ENCODE data around the gene CSAD.
"Not testable (repeated sequence)": the region's sequence is repeated elsewhere in the genome, so short reads cannot be mapped to it uniquely, and the experiment has no call there.

The CSAD gene

DNA sequence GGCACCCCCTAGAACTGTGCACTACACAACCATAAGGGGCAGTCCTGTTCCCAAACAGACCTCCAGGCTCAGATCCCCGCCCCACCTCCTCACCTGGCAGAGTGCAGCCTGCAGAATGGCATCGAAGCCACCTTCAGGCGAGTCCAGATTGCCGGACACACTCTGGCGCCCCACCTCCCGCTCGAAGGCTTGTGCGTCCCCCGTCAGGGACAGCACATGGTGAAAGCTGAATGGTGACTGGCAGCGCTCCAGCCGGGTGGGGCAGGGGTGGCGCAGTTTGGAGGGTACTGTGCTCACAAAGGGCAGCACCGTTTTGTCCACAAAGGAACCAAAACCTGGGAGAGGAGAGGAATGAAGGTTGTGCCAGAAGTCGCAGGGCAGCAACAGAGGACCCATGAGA, 15.8 kb upstream of the CSAD start:
- DNase-seq = no peak

DNA sequence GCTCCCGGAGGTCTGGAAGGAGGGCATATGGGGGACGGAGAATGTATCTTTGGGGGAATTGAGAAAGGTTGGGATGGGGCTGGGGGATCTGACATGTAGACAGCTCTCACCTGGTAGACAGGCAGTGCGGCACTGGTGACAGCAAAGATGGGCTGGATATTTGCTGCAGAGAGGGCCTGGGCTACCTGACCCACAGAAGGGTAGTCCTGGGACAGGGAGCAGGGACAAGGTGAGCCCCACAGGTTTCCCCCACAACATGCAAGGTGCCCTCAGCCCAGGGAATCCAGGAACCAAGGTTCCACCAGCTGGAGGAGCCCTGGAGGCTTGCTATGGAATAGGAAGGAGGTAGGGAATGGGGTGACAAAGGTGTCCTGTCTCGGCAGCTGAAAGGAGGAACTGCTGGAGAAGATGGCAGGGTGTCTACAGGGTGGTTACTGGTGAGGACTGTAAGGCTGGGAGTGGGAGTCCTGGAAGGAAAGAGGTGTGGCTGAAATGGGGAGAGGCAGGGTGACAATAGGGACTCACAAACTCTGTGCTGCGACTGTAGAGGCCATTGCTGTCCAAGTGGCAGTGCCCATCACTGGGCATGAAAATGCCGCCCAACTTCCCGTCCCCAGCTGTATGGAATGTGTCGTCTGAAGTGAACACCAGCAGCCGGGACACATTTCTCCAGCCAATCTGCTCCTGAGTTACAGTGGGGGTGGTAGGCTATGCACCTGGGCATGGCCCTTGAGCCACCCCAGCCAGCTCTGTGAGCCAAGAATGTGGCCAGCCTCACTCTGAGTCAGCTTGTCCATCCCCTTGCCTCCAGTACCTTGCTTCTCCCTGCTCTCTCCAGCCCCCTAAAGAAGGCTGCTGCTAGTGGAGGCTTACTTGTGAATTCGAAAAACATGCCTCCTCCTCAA, 15.0 kb upstream of the CSAD start:
- no peak for DNase-seq

DNA sequence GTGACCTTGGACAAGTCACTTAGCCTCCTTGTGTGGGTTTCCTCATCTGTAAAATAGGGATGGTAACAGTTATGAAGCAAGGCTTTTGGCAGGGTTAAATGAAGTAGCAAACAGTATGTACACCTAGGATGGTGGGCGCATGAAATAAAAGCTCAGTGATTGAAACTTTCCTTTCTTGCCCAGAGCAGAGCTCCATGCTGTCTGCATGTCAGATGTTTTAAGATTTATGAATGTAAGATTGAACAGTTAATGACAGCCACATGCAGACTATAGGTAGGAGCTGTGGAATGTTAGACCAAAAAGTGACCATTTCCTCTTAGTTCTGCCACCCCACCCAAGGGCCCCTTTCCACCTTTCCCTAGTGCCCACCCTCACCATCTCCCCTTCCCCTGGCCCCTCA, 14.2 kb upstream of the CSAD start:
- DNase-seq = no peak

DNA sequence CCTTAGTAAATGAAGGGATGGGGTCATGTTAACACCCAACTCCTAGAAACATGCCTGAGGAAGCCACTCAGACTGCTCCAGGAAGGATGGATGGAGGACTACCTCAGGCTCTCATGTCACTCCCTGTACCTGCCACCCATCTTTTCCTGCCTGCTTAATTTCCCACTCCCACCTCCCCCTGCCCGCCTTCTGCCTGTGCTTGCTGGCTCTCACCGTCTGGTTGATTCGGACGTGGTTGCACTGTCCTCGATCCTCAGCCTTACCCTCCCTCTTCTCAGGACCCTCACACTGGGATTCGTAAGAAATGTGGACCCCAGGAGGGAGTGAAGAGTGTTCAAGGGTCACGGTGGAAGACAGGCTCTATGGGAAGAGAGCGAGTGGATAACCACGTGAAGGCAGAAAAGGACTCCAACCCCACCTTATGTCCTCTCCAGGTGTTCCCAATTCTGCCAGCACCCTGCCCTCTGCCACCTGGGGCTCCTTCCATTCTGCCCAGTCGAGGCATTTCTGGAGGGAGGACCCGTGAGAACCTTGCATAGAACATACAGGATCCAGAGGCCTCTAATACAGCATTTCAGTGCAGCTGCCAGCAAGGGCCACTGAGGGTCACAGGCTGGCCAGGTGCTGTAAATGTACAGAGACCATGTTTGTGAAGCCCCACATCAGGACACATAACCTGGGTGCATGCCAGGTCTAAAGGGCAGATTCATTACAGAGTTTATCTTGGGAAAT, 13.4 kb upstream of the CSAD start:
- DNase-seq = no peak

DNA sequence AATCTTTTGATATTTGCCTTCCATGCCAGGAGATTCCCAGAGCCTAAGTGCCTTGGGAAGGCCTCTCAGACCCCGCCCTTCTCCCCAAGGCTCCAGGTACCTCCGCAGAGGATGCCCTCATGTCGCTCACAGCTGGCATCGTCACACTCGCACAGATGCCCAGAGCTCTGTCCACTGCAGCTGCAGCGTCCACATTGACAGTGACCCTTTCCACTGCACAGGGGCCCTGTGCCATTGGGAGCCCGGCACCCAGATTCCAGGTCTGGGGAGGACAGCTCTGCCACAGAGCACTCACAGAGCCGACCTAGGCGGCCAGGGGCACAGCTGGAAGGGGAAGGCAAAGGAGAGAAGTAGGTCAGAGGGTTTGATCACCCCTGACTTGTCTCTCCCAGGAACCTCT, 12.3 kb upstream of the CSAD start:
- no peak for DNase-seq

DNA sequence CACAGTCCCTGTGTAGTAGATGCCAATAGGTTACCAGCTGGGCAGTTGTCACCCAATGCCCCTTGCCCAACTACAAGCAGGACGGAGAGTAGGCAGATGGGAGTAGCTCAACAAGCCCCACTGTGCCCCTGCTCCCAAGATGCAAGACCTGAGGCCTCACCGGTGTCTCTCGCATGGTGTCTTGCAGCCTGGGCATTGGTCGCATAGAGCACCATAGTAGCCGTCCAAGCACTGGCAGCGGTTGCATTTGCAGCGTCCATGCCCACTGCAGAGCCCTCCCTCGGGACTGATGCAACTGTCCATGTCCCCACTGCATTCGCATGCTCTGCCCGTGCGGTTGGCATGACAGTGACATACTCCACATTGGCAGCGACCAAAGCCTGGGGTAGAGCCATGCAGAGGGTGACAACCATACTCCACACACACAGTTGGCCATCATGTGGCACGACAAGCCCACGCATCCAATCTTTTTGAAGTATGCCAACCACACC, 11.9 kb upstream of the CSAD start:
- DNase-seq = no peak

DNA sequence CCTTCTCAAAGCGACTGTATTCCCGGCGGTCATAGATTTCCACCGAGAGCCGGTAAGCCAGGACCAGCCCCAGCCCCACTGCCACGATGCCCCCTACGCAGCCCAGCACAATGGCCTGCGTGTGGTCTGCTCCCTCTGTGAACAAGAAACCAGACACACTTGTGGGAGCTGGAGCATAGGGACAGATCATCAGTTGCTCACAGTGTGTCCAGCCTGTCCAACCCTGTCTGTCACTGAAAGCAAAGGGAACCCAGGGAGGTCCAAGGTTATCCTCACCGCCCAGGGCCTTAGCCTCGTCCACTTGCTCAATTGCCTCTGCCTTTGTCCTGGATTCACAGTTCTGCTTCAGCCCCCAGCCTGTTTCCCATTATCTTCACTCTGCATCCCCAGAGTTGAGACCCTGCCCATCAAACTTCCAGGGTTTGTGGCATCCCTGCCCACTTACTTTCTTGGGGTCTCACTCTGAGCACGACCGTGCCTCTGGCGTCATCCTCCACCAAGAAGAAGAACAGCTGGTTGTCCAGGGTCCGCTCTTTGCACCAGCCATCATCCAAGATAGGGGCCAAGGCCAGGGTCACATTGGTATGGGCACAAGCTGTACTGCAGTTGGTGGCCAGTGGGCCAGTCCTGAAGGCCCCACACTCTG, 11.3 kb upstream of the CSAD start:
- no peak for DNase-seq

DNA sequence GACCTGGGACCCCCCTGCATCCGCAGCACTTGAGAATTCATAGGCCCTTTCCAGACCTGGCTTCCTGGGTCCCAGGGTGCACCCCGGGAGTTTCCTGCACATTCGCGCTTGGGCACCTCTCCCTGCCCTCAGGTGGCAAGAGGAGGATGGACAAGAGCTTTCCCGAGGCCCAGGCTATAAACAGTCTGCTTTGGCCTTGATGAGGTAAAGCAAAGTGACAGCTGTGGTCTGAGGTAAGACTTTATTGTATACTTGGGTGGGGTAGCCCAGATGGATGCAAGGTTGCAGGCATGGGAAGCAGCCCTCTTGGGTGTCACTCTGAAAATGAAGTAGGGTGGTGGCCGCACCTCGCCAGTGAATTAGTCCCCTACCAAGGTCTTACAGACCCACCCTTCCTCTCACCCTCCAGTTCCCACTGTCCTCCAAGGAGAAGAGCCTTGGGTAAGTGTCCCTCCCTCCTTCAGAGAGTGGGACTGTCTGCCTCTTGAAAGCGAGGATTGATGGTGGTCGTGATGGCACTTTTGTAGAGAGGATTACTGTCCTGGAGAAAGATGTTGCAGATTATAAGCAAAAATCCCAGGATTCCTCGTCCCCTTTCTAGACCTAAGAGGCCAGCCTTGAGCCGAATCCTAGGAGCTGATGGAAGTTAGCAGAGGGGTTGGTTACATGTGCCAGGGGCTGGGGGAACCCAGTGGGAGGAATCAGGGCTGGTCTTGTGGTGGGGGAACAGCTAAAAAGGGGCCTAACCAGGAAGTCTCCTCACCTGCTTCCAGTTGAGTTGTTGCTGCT, 10.6 kb upstream of the CSAD start:
- no peak for DNase-seq

DNA sequence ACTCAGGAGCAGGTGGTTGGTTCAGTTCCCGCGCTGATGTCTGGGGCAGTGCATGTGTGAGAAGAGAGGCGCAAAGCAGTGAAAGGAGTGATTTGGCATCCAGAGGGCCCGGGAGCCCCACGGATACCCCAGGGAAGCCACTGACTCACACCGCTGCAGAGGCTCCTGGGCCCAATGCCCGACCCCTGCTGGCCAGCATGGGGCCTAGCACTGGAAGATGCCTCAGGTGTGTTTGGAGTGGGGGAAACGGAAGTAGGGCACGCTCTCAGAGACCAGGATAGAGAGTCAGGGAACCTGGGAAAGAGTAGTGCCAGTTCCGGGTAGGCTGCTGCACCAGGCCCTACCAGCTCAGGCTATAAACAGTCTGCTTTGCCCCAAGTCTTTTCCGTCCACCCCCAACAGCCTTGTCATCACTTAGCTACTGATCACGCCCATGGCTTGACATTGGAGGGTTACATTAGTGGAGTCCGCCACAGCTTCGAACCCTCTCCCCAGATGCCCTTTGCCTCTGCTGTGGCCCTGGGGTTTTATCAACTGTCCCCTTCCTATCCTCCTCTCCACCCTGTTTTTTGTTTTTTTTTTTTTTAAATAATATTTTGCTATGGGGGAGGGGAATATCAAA, 9.5 kb upstream of the CSAD start:
- DNase-seq = no peak

DNA sequence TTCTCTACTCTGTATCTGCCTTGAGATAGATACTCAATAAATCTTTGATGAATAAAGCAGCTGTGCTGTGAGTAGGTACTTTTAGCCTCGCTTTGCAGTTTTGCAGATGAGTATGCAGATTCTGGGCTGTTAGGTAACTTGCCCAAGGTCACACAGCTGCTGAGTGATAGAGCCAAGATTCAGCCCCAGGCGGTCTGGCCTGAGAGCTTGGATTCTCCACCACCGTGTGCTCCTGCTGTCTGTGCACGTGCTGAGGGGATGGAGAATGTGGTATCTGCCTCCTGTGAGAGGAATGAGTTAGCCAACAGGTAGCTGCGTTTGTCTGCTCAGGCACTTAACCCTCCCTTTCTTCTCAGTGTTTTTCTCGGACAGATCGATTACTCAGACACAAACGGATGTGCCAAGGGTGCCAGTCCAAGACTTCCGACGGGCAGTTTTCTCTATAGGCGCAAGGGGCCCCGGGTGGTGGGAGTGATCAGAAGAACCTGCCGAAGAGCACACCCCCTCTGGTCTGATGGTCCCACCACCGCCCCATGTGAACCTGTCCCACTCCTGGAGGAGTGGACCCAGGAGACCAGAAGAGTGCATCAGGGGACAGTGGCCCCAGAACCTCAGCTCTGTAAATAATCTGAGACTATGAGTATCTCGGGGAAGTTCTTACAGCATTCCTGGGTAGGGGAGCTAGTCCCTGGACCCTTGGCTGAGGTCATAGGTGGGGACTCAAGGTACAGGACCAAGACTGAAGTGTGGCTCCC, 6.6 kb upstream of the CSAD start:
- no peak for DNase-seq

DNA sequence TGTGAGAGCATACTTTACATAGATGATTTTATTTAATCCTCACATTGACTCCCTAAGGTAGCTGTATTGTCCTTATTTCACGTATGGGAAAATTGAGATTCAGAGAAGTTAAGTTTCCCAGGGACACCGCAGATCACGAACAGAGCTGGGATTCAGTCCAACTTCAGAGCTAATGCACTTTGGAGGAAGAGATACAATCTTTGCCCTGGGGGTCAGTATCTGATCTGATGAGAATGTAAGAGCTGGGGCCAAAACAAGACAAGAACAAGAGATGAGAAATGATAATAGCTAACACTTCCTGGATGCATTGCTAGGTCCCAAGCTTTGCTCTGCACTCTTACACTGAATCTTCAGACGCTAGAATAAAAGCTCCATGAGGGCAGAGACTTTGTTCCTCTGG, 6.0 kb upstream of the CSAD start:
- DNase-seq = no peak

DNA sequence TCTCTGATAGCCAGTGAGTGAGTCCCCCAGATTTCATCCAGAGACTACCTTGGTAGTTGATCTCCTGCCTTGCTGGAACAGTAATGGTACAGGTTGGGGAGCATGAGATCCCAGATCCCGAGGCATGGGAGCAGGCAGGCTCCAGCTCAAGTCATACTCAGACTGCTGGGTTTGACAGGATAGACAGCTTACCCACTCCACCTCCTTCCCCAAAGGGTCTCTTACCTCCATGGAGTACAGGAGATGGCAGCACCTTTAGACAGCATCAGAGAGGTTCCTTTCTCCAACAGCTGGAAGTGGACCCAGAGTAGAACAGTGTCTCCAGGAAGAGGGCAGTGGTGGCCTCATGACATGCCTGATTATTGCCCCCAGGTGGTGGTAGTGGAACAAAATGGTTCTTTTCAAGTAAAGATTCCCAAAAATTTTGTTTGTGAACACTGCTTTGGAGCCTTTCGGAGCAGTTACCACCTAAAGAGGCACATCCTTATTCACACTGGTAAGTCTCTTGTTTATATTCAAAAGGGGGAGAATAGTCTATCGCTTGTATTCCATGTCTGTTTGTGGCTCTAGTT, 4.9 kb upstream of the CSAD start:
- no peak for DNase-seq

DNA sequence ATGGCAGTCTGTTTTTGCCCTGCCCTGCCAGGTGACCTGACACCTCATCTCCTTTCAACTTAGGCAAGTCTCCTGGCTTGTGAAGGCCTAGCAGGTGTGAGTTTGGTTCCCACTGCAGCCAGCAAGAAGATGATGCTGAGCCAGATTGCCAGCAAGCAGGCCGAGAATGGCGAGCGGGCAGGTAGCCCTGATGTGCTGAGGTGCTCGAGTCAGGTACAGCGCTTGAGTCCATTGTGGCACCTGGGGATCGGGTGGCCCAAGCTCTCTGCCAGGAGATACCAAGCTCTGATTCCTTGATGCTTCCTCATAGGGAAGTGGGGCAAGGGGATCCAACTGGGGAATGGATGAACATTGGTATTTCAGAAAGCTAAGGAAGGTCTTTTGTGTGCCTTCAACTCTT, 4.1 kb upstream of the CSAD start:
- no peak for DNase-seq

DNA sequence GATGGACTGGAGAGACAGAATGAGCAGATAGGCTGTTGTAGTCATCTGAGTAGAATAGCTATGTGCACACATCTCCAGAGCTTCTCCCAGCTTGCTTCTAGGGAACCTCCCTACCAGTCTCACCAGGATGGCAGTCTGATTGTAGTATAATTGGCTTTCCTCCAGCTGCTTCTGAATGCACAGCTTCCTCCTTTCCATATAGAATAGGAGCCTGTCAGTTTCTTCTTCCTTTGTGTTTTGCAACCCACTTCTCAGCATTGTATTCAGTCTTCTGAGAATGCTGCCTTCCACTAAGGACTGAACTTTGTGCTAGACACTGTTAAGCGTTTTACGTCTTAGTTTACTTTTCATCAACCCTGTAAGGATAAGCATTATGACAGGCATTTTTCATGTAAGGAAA, 2.2 kb upstream of the CSAD start:
- peak; percentile 71 to 76 for DNase-seq

DNA sequence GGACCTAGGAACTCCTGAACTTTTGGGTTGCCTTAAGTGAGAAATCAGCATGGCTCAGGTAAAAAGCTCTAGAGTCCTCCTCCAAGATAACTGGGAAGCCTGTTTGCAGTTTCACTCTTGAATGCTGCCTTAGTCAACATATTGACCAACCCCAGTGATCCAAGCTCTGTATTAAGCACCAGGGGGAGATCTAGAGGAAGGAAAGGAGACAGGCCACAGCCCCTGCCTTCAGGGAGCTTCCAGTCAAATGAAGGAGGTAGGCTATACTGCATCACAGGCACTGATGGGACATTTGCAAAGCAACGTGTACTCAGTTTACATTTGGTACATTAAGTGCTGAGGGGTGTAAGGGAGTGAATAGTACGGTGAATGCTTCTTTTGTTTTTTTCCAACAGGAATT, 1.2 kb upstream of the CSAD start:
- DNase-seq = no peak

DNA sequence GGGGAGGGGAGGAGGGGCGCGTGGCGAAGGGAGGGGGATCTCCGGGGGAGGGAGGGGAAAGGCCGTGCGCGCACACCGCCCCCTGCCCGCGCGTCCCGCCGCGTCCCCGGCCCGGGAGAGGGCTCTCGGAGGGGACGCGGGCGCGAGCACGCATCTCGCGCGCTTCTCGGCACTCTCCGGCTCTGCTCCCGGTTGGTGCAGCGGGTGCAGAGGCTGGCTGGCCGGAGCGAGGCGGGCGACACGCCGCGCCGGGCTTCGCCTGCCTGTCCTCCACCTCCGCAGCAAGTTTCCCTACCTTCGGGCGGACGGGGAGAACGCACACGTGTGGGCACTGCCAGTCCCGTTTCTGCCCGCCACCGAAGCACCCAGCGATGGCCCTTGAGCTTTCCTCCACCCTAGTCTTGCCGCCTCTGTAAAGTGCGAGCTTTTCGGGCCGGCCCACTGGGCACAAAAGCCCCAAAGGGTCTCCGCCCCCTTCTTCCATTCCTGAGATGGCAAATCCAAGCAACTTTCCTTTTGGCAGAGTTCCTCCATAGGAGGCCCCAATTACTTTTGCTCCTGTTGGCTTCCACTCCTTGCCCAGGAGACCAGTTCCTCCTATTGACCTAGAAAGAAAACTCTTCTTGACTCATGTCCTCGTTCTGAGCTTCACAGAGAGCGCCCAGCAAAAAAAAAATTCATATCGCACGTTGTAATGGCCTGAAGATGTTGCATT, 363 bp upstream of the CSAD start:
- DNase-seq = peak; percentile 33 to 50

DNA sequence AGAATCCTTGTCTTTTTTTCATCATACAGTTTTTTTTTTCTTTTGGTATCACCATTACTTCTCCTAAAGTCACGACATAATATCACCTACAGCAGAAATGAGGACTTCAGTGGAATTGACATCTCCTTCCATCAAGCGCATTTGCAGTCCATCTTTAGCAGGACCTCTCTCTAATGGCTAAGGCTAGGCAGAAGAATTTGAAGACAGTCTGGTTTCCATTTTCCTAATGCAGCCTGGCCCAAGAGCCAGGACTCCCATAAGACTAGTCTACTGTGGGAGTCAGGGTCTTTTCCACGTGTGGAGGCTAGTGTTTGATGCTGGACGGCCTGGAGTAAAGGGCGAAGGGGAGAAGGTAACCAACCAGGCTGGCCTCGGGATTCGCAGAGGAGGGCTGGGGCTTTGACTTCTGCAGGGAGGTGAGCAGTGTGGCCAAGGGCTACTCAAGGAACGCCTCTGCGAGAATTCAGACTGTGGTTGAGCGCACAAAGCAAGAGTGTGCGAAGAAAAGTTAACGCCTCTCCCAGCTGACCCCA, 972 bp downstream of the CSAD start:
- DNase-seq = peak in 1 of 2 donors; percentile 29

DNA sequence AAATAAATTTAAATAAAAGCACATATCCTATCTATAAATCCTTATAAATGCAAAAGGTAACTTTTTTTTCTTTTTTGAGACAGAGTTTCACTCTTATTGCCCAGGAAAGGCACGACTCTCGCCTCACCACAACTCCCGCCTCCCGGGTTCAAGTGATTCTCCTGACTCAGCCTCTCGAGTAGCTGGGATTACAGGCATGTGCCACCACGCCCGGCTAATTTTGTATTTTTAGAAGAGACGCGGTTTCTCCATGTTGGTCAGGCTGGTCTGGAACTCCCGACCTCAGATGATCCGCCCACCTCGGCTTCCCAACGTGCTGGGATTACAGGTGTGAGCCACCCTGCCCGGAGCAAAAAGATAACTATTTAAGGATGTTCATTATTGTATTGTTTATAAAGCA, 1.9 kb downstream of the CSAD start:
- not testable (repeated sequence) for DNase-seq

DNA sequence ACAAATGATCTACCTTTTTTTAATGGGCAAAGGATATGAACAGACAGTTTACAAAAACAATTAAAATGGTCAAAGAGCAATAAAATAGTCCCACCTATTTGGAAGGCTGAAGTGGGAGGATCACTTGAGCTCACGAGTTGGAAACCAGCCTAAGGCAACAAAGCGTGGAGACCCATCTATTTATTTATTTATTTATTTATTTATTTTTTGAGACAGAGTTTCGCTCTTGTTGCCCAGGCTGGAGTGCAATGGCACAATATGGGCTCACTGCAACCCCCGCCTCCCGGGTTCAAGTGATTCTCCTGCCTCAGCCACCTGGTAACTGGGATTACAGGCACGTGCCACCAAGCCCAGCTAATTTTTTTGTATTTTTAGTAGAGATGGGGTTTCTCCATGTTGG, 3.3 kb downstream of the CSAD start:
- DNase-seq = not testable (repeated sequence)

DNA sequence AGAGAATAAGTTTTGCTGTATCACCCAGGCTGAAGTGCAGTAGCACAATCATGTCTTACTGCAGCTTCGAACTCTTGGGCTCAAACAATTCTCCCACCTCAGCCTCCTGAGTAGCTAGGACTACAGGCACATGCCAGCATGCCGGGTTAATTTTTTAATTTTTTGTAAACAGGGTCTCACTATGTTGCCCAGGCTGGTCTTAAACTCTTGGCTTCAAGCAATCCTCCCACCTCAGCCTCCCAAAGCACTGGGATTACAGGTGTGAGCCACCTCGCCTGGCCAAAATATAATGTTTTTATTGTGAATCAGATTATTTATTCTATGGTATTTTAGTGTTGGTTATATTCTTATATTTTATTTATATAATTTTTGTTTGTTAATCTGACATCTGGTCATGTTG, 4.0 kb downstream of the CSAD start:
- no peak for DNase-seq

Measured in inflammatory macrophage treated with lipopolysaccharide for 1 hour (primary cell).